IMR-90 (cell line): ENCODE results near the gene PINLYP. TPM values are rescaled to one million over a fixed set of nuclear protein-coding genes. Genes with fewer than 3 reads are reported as not detected.

Source experiments
- ATAC-seq: fragments of 200-7000 bp; cut with Tn5 transposase; 2 replicates; pipeline ENCODE4 v1.9.1; 2020; ENCODE audit warnings: low read depth, mild to moderate bottlenecking, moderate library complexity
- BruUV-seq: library from RNA; stranded (reverse); fragments of 400-500 nt; replicated peaks from 2 replicates; lab custom pipeline; 2021; lab: Mats Ljungman, UMichigan
- CTCF ChIA-PET: fragments of 300-600 bp; formaldehyde crosslinking; extraction: SDS; loops from one replicate; lab custom pipeline; 2021; ENCODE audit warnings: antibody characterized with exemption; lab: Yijun Ruan, JAX
- POLR2A ChIA-PET: fragments of 300-600 bp; sonication (Branson Sonifier 250); formaldehyde crosslinking; loops from one replicate; lab custom pipeline; 2022; ENCODE audit warnings: antibody characterized with exemption; ENCODE audit not compliant: unreplicated experiment; lab: Charles Lee
- DNase-seq: peaks from one replicate; pipeline ENCODE4 v3.0.0; 2013
- H2AFZ ChIP-seq: replicated peaks from 2 replicates; pipeline ENCODE3; 2013; ENCODE audit warnings: low read length, mild to moderate bottlenecking; ENCODE audit not compliant: poor library complexity
- H2AK5ac ChIP-seq: 2 replicates; pipeline ENCODE4 v1.6.1; 2013; ENCODE audit warnings: low read depth, low read length, inconsistent platforms
- H2AK9ac ChIP-seq: replicated peaks from 2 replicates; pipeline ENCODE3; 2013; ENCODE audit warnings: mild to moderate bottlenecking, low read depth, low read length, moderate library complexity; ENCODE audit not compliant: poor library complexity
- H2BK120ac ChIP-seq: 2 replicates; pipeline ENCODE4 v1.6.1; 2013; ENCODE audit warnings: low read depth, low read length, inconsistent platforms
- H2BK15ac ChIP-seq: 3 replicates; pipeline ENCODE4 v1.6.1; 2013; ENCODE audit warnings: low read depth, low read length, inconsistent platforms
- H2BK20ac ChIP-seq: 2 replicates; pipeline ENCODE4 v1.6.1; 2013; ENCODE audit warnings: low read depth, mild to moderate bottlenecking, inconsistent platforms, low read length, moderate library complexity
- H2BK5ac ChIP-seq: 2 replicates; pipeline ENCODE4 v1.6.1; 2013; ENCODE audit warnings: mild to moderate bottlenecking, low read depth, low read length, inconsistent platforms; ENCODE audit not compliant: poor library complexity, severe bottlenecking
- H3K14ac ChIP-seq: replicated peaks from 2 replicates; pipeline ENCODE4 v1.6.1; 2013; ENCODE audit warnings: low read depth, low read length, inconsistent platforms
- H3K18ac ChIP-seq: 2 replicates; pipeline ENCODE4 v1.6.1; 2013; ENCODE audit warnings: low read depth, low read length, control low read depth
- H3K23ac ChIP-seq: 2 replicates; pipeline ENCODE4 v1.6.1; 2013; ENCODE audit warnings: low read depth, low read length, inconsistent platforms
- H3K27ac ChIP-seq: 2 replicates; pipeline ENCODE4 v1.5.1; 2013; ENCODE audit warnings: mild to moderate bottlenecking, control low read depth, low read length; ENCODE audit not compliant: insufficient read depth
- H3K27me3 ChIP-seq: 2 replicates; pipeline ENCODE4 v1.6.1; 2013; ENCODE audit warnings: low read length; ENCODE audit not compliant: control insufficient read depth, insufficient read depth
- H3K36me3 ChIP-seq: 2 replicates; pipeline ENCODE4 v1.6.1; 2013; ENCODE audit warnings: low read length, mixed read lengths; ENCODE audit not compliant: control insufficient read depth, insufficient read depth
- H3K4ac ChIP-seq: 2 replicates; pipeline ENCODE4 v1.6.1; 2013; ENCODE audit warnings: low read depth, low read length, inconsistent platforms
- H3K4me1 ChIP-seq: 2 replicates; pipeline ENCODE4 v1.6.1; 2013; ENCODE audit warnings: low read length, mixed read lengths; ENCODE audit not compliant: control insufficient read depth, insufficient read depth
- H3K4me2 ChIP-seq: 2 replicates; pipeline ENCODE4 v1.6.1; 2013; ENCODE audit warnings: low read depth, mild to moderate bottlenecking, control low read depth, low read length, moderate library complexity
- H3K4me3 ChIP-seq: 2 replicates; pipeline ENCODE4 v1.5.1; 2013; ENCODE audit warnings: low read depth, mild to moderate bottlenecking, control low read depth, low read length, moderate library complexity; ENCODE audit not compliant: insufficient read depth
- H3K56ac ChIP-seq: 2 replicates; pipeline ENCODE4 v1.6.1; 2013; ENCODE audit warnings: low read length, inconsistent platforms; ENCODE audit not compliant: insufficient read depth; ENCODE audit errors: extremely low read depth
- H3K79me1 ChIP-seq, 2 experiments: 2 replicates each; pipeline ENCODE4 v1.6.1; 2013; ENCODE audit warnings: low read length in 2 of 2, inconsistent platforms in 1 of 2, low read depth in 1 of 2
- H3K9ac ChIP-seq: 2 replicates; pipeline ENCODE4 v1.6.1; 2013; ENCODE audit warnings: low read depth, low read length, control low read depth
- H3K9me1 ChIP-seq: 2 replicates; pipeline ENCODE4 v1.6.1; 2013; ENCODE audit warnings: low read length, inconsistent platforms; ENCODE audit not compliant: insufficient read depth
- H3K9me3 ChIP-seq: 2 replicates; pipeline ENCODE4 v1.6.1; 2013; ENCODE audit warnings: low read length; ENCODE audit not compliant: control insufficient read depth, insufficient read depth
- H4K20me1 ChIP-seq: 2 replicates; pipeline ENCODE4 v1.6.1; 2013; ENCODE audit warnings: low read length, inconsistent platforms; ENCODE audit not compliant: insufficient read depth
- H4K5ac ChIP-seq: 2 replicates; pipeline ENCODE4 v1.6.1; 2013; ENCODE audit warnings: mild to moderate bottlenecking, low read depth, low read length, control low read depth
- H4K8ac ChIP-seq, 2 experiments: 2 replicates each; pipeline ENCODE4 v1.6.1; 2013; ENCODE audit warnings: low read depth in 2 of 2, low read length in 2 of 2, control low read depth in 1 of 2, inconsistent platforms in 1 of 2
- H4K91ac ChIP-seq: 2 replicates; pipeline ENCODE4 v1.6.1; 2013; ENCODE audit warnings: low read depth, low read length, inconsistent platforms; ENCODE audit not compliant: insufficient read depth
- BHLHE40 ChIP-seq: fragments of 150-350 bp; IDR thresholded peaks from 2 replicates; pipeline ENCODE4 v1.6.1; 2016; ENCODE audit warnings: mild to moderate bottlenecking, low read depth, low read length
- CHD1 ChIP-seq: IDR thresholded peaks from 2 replicates; pipeline ENCODE4 v1.6.1; 2012; ENCODE audit warnings: low read depth, low read length, improper control_type of control experiment
- ELK1 ChIP-seq: fragments of 150-350 bp; IDR thresholded peaks from 2 replicates; pipeline ENCODE4 v1.6.1; 2016; ENCODE audit warnings: low read depth, mild to moderate bottlenecking, low read length, moderate library complexity, borderline replicate concordance
- FOS ChIP-seq: fragments of 150-350 bp; IDR thresholded peaks from 2 replicates; pipeline ENCODE4 v1.6.1; 2016; ENCODE audit warnings: low read depth, low read length
- MAFK ChIP-seq: IDR thresholded peaks from 2 replicates; pipeline ENCODE4 v1.6.1; 2012; ENCODE audit warnings: low read depth, low read length, improper control_type of control experiment
- MAZ ChIP-seq: IDR thresholded peaks from 2 replicates; pipeline ENCODE4 v1.6.1; 2012; ENCODE audit warnings: low read depth, mild to moderate bottlenecking, low read length, improper control_type of control experiment, moderate library complexity, borderline replicate concordance
- MXI1 ChIP-seq: IDR thresholded peaks from 2 replicates; pipeline ENCODE4 v1.6.1; 2012; ENCODE audit warnings: low read depth, mild to moderate bottlenecking, low read length, moderate library complexity, borderline replicate concordance
- NFE2L2 ChIP-seq: fragments of 150-350 bp; IDR thresholded peaks from 2 replicates; pipeline ENCODE4 v1.6.1; 2016; ENCODE audit warnings: low read depth, mild to moderate bottlenecking, low read length
- POLR2A ChIP-seq: IDR thresholded peaks from 2 replicates; pipeline ENCODE4 v1.6.1; 2012; ENCODE audit warnings: mild to moderate bottlenecking, low read depth, low read length
- RAD21 ChIP-seq: IDR thresholded peaks from 2 replicates; pipeline ENCODE4 v1.6.1; 2012; ENCODE audit warnings: low read length, improper control_type of control experiment
- RCOR1 ChIP-seq: IDR thresholded peaks from 2 replicates; pipeline ENCODE4 v1.6.1; 2012; ENCODE audit warnings: mild to moderate bottlenecking, low read length, improper control_type of control experiment; ENCODE audit not compliant: insufficient replicate concordance
- RFX5 ChIP-seq: IDR thresholded peaks from 2 replicates; pipeline ENCODE4 v1.8.0; 2012; ENCODE audit warnings: low read depth, mild to moderate bottlenecking, low read length, moderate library complexity
- USF2 ChIP-seq: fragments of 150-350 bp; IDR thresholded peaks from 2 replicates; pipeline ENCODE4 v1.6.1; 2017; ENCODE audit warnings: mild to moderate bottlenecking, antibody characterized with exemption, low read length, low read depth
- WGBS, 2 experiments: methylation state at CpG; one replicate each; pipeline versions ENCODE4 v1.1.5 to v1.1.7; 2013; ENCODE audit warnings: missing lambda C conversion rate in 2 of 2; ENCODE audit not compliant: insufficient read length in 1 of 2; ENCODE audit errors: extremely low coverage in 2 of 2; 5-methylcytosine and 5-hydroxymethylcytosine counted together
- dilution Hi-C: fragments of 300-500 bp; cut with HindIII; formaldehyde crosslinking; loops from one replicate; pipeline ENCODE4 v1.14.3; 2018; ENCODE audit warnings: low sequenced_read_pairs; ENCODE audit not compliant: unreplicated experiment
- in situ Hi-C: fragments of 300-500 bp; cut with MboI; formaldehyde crosslinking; loops from 3 replicates; pipeline ENCODE4 v1.14.3; 2019; ENCODE audit warnings: low sequenced_read_pairs, inconsistent platforms, mixed read lengths
- intact Hi-C: fragments of 100-400 bp; cut with micrococcal nuclease; formaldehyde crosslinking; loops from 2 replicates; pipeline ENCODE4 v1.10.0; 2022
- polyA plus RNA-seq, 3 experiments: library from polyadenylated mRNA; depleted of rRNA; stranded (reverse); fragments of >200 nt; gene quantifications; 2 replicates each; pipeline ENCODE4 v1.2.3, GENCODE V29; 2012; ENCODE audit warnings: low replicate concordance in 1 of 3
- total RNA-seq: library from RNA; depleted of rRNA; stranded (reverse); fragments of >200 nt; gene quantifications from 2 replicates; pipeline ENCODE4 v1.2.3, GENCODE V29; 2012
- TF ChIP-seq, protein P1 (sequence below): conservative IDR thresholded peaks from 2 replicates; pipeline ENCODE4 v1.5.1; 2012; ENCODE audit warnings: mild to moderate bottlenecking, low read depth, low read length, improper control_type of control experiment

The PINLYP gene
- total and polyA plus RNA-seq, 2 of the 4 experiments (the other 2 are of a cell fraction), result 0.54 to 1.4 TPM

GRCh38 chr19:43607238-43608205, 31.9 kb downstream of the PINLYP start:
- Histone ChIP-seq H3K9ac (no peak overlapping the region), H3K27ac (no peak overlapping the region), H4K91ac (no peak overlapping the region), H2AK5ac (no peak overlapping the region), H3K4me3 (no peak overlapping the region), H2AFZ (no peak overlapping the region), H2BK5ac (no peak overlapping the region), H3K18ac (no peak overlapping the region), H3K27me3 (no peaks in the 10 kb centered on the region), H3K9me1 (peaks cover 9% of the 10 kb centered on the region), H2BK120ac (no peak overlapping the region), H2AK9ac (peak overlapping the region; percentile 55), H3K79me1 (peaks cover 22 to 46% of the 10 kb centered on the region in 2 experiments), H4K5ac (no peak overlapping the region), H3K23ac (no peak overlapping the region), H3K56ac (no peak overlapping the region), H3K4ac (no peak overlapping the region), H2BK15ac (no peak overlapping the region), H2BK20ac (no peak overlapping the region), H3K36me3 (peaks cover 23% of the 10 kb centered on the region), H4K20me1 (peaks cover 17% of the 10 kb centered on the region), H3K4me2 (no peak overlapping the region), H3K9me3 (no peaks in the 10 kb centered on the region), H3K14ac (no peak overlapping the region), H3K4me1 (no peaks in the 10 kb centered on the region), H4K8ac (no peak overlapping the region)
- BruUV-seq, result no TSS peak
- POLR2A ChIA-PET, result no interaction called here
- intact Hi-C loops, result no loop called here
- CTCF ChIA-PET, result no interaction called here
- in situ Hi-C loops, result no loop called here
- ATAC-seq, result no peak
- WGBS, 2 experiments, result 93% methylated on average over 7 of the region's 28 CpGs; no CpG with 5 or more reads in 1 of the 2 experiments
- no peak for DNase-seq
- dilution Hi-C loops, result no loop called here
- TF ChIP-seq MAZ (no peak), FOS (no peak), NFE2L2 (no peak), USF2 (no peak), MAFK (no peak), RAD21 (no peak), RFX5 (no peak), BHLHE40 (no peak), RCOR1 (no peak), ELK1 (no peak), MXI1 (no peak), CHD1 (no peak), POLR2A (no peak)
- TF ChIP-seq, protein P1, sequence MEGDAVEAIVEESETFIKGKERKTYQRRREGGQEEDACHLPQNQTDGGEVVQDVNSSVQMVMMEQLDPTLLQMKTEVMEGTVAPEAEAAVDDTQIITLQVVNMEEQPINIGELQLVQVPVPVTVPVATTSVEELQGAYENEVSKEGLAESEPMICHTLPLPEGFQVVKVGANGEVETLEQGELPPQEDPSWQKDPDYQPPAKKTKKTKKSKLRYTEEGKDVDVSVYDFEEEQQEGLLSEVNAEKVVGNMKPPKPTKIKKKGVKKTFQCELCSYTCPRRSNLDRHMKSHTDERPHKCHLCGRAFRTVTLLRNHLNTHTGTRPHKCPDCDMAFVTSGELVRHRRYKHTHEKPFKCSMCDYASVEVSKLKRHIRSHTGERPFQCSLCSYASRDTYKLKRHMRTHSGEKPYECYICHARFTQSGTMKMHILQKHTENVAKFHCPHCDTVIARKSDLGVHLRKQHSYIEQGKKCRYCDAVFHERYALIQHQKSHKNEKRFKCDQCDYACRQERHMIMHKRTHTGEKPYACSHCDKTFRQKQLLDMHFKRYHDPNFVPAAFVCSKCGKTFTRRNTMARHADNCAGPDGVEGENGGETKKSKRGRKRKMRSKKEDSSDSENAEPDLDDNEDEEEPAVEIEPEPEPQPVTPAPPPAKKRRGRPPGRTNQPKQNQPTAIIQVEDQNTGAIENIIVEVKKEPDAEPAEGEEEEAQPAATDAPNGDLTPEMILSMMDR, result no peak
